IMR-90 (cell line): Measurements from ENCODE around the gene DYNLT5. TPM values are rescaled to one million over a fixed set of nuclear protein-coding genes. Genes with fewer than 3 reads are reported as not detected.
A peak's percentile ranks its signal among the peaks of the same experiment; 100 is the strongest.

Source experiments
- ATAC-seq: fragments of 200-7000 bp; cut with Tn5 transposase; 2 replicates; pipeline ENCODE4 v1.9.1; 2020; ENCODE audit warnings: low read depth, mild to moderate bottlenecking, moderate library complexity
- BruUV-seq: library from RNA; stranded (reverse); fragments of 400-500 nt; replicated peaks from 2 replicates; lab custom pipeline; 2021; lab: Mats Ljungman, UMichigan
- CTCF ChIA-PET: fragments of 300-600 bp; formaldehyde crosslinking; extraction: SDS; loops from one replicate; lab custom pipeline; 2021; ENCODE audit warnings: antibody characterized with exemption; lab: Yijun Ruan, JAX
- POLR2A ChIA-PET: fragments of 300-600 bp; sonication (Branson Sonifier 250); formaldehyde crosslinking; loops from one replicate; lab custom pipeline; 2022; ENCODE audit warnings: antibody characterized with exemption; ENCODE audit not compliant: unreplicated experiment; lab: Charles Lee
- DNase-seq: peaks from one replicate; pipeline ENCODE4 v3.0.0; 2013
- H2AFZ ChIP-seq: replicated peaks from 2 replicates; pipeline ENCODE3; 2013; ENCODE audit warnings: low read length, mild to moderate bottlenecking; ENCODE audit not compliant: poor library complexity
- H2AK5ac ChIP-seq: 2 replicates; pipeline ENCODE4 v1.6.1; 2013; ENCODE audit warnings: low read depth, low read length, inconsistent platforms
- H2AK9ac ChIP-seq: replicated peaks from 2 replicates; pipeline ENCODE3; 2013; ENCODE audit warnings: mild to moderate bottlenecking, low read depth, low read length, moderate library complexity; ENCODE audit not compliant: poor library complexity
- H2BK120ac ChIP-seq: 2 replicates; pipeline ENCODE4 v1.6.1; 2013; ENCODE audit warnings: low read depth, low read length, inconsistent platforms
- H2BK15ac ChIP-seq: 3 replicates; pipeline ENCODE4 v1.6.1; 2013; ENCODE audit warnings: low read depth, low read length, inconsistent platforms
- H2BK20ac ChIP-seq: 2 replicates; pipeline ENCODE4 v1.6.1; 2013; ENCODE audit warnings: low read depth, mild to moderate bottlenecking, inconsistent platforms, low read length, moderate library complexity
- H2BK5ac ChIP-seq: 2 replicates; pipeline ENCODE4 v1.6.1; 2013; ENCODE audit warnings: mild to moderate bottlenecking, low read depth, low read length, inconsistent platforms; ENCODE audit not compliant: poor library complexity, severe bottlenecking
- H3K14ac ChIP-seq: replicated peaks from 2 replicates; pipeline ENCODE4 v1.6.1; 2013; ENCODE audit warnings: low read depth, low read length, inconsistent platforms
- H3K18ac ChIP-seq: 2 replicates; pipeline ENCODE4 v1.6.1; 2013; ENCODE audit warnings: low read depth, low read length, control low read depth
- H3K23ac ChIP-seq: 2 replicates; pipeline ENCODE4 v1.6.1; 2013; ENCODE audit warnings: low read depth, low read length, inconsistent platforms
- H3K27ac ChIP-seq: 2 replicates; pipeline ENCODE4 v1.5.1; 2013; ENCODE audit warnings: mild to moderate bottlenecking, control low read depth, low read length; ENCODE audit not compliant: insufficient read depth
- H3K27me3 ChIP-seq: 2 replicates; pipeline ENCODE4 v1.6.1; 2013; ENCODE audit warnings: low read length; ENCODE audit not compliant: control insufficient read depth, insufficient read depth
- H3K36me3 ChIP-seq: 2 replicates; pipeline ENCODE4 v1.6.1; 2013; ENCODE audit warnings: low read length, mixed read lengths; ENCODE audit not compliant: control insufficient read depth, insufficient read depth
- H3K4ac ChIP-seq: 2 replicates; pipeline ENCODE4 v1.6.1; 2013; ENCODE audit warnings: low read depth, low read length, inconsistent platforms
- H3K4me1 ChIP-seq: 2 replicates; pipeline ENCODE4 v1.6.1; 2013; ENCODE audit warnings: low read length, mixed read lengths; ENCODE audit not compliant: control insufficient read depth, insufficient read depth
- H3K4me2 ChIP-seq: 2 replicates; pipeline ENCODE4 v1.6.1; 2013; ENCODE audit warnings: low read depth, mild to moderate bottlenecking, control low read depth, low read length, moderate library complexity
- H3K4me3 ChIP-seq: 2 replicates; pipeline ENCODE4 v1.5.1; 2013; ENCODE audit warnings: low read depth, mild to moderate bottlenecking, control low read depth, low read length, moderate library complexity; ENCODE audit not compliant: insufficient read depth
- H3K56ac ChIP-seq: 2 replicates; pipeline ENCODE4 v1.6.1; 2013; ENCODE audit warnings: low read length, inconsistent platforms; ENCODE audit not compliant: insufficient read depth; ENCODE audit errors: extremely low read depth
- H3K79me1 ChIP-seq, 2 experiments: 2 replicates each; pipeline ENCODE4 v1.6.1; 2013; ENCODE audit warnings: low read length in 2 of 2, inconsistent platforms in 1 of 2, low read depth in 1 of 2
- H3K9ac ChIP-seq: 2 replicates; pipeline ENCODE4 v1.6.1; 2013; ENCODE audit warnings: low read depth, low read length, control low read depth
- H3K9me1 ChIP-seq: 2 replicates; pipeline ENCODE4 v1.6.1; 2013; ENCODE audit warnings: low read length, inconsistent platforms; ENCODE audit not compliant: insufficient read depth
- H3K9me3 ChIP-seq: 2 replicates; pipeline ENCODE4 v1.6.1; 2013; ENCODE audit warnings: low read length; ENCODE audit not compliant: control insufficient read depth, insufficient read depth
- H4K20me1 ChIP-seq: 2 replicates; pipeline ENCODE4 v1.6.1; 2013; ENCODE audit warnings: low read length, inconsistent platforms; ENCODE audit not compliant: insufficient read depth
- H4K5ac ChIP-seq: 2 replicates; pipeline ENCODE4 v1.6.1; 2013; ENCODE audit warnings: mild to moderate bottlenecking, low read depth, low read length, control low read depth
- H4K8ac ChIP-seq, 2 experiments: 2 replicates each; pipeline ENCODE4 v1.6.1; 2013; ENCODE audit warnings: low read depth in 2 of 2, low read length in 2 of 2, control low read depth in 1 of 2, inconsistent platforms in 1 of 2
- H4K91ac ChIP-seq: 2 replicates; pipeline ENCODE4 v1.6.1; 2013; ENCODE audit warnings: low read depth, low read length, inconsistent platforms; ENCODE audit not compliant: insufficient read depth
- SMC3 ChIP-seq: fragments of 150-350 bp; IDR thresholded peaks from 2 replicates; pipeline ENCODE4 v1.6.1; 2016; ENCODE audit warnings: low read depth, mild to moderate bottlenecking, antibody characterized with exemption, low read length, moderate library complexity
- WGBS, 2 experiments: methylation state at CpG; one replicate each; pipeline versions ENCODE4 v1.1.5 to v1.1.7; 2013; ENCODE audit warnings: missing lambda C conversion rate in 2 of 2; ENCODE audit not compliant: insufficient read length in 1 of 2; ENCODE audit errors: extremely low coverage in 2 of 2; 5-methylcytosine and 5-hydroxymethylcytosine counted together
- dilution Hi-C: fragments of 300-500 bp; cut with HindIII; formaldehyde crosslinking; loops from one replicate; pipeline ENCODE4 v1.14.3; 2018; ENCODE audit warnings: low sequenced_read_pairs; ENCODE audit not compliant: unreplicated experiment
- in situ Hi-C: fragments of 300-500 bp; cut with MboI; formaldehyde crosslinking; loops from 3 replicates; pipeline ENCODE4 v1.14.3; 2019; ENCODE audit warnings: low sequenced_read_pairs, inconsistent platforms, mixed read lengths
- intact Hi-C: fragments of 100-400 bp; cut with micrococcal nuclease; formaldehyde crosslinking; loops from 2 replicates; pipeline ENCODE4 v1.10.0; 2022
- polyA plus RNA-seq, 3 experiments: library from polyadenylated mRNA; depleted of rRNA; stranded (reverse); fragments of >200 nt; gene quantifications; 2 replicates each; pipeline ENCODE4 v1.2.3, GENCODE V29; 2012; ENCODE audit warnings: low replicate concordance in 1 of 3
- total RNA-seq: library from RNA; depleted of rRNA; stranded (reverse); fragments of >200 nt; gene quantifications from 2 replicates; pipeline ENCODE4 v1.2.3, GENCODE V29; 2012

The DYNLT5 gene
- total and polyA plus RNA-seq, 2 of the 4 experiments (the other 2 are of a cell fraction): 0.12 to 0.18 TPM

DNA sequence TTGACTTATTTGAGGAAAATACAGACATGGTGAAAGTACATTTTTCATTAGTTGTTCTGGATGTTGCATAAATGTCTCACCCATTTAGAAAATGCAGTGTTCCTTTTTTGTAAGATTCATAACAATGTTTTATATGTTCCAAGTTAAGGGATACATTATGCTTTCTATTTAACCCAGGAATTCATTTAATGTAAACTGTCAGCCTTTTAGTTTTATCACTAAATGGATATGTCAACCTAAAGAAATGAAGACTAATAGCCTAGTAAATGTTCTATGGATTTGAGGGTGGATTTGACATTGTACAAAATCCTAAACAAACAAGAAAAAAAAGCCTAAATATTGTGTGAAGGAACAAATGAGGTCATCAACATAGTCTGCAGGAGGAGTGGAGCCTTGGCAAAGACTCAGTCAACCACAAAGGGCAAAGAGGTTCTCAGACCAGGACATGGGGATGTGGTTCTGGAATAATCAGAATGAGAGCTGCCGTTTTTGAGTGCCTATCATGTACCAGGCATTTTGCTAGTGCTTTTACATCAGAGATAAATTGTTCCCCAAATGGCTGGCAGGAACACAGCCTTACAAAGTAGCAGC, 57.6 kb downstream of the DYNLT5 start:
- H2AK5ac ChIP-seq: no peak overlapping the region
- intact Hi-C loops: no loop called here
- no peak overlapping the region for H4K91ac ChIP-seq
- no TSS peak for BruUV-seq
- no peak overlapping the region for H4K5ac ChIP-seq
- no peak for ATAC-seq
- H3K9ac ChIP-seq: no peak overlapping the region
- no peaks in the 10 kb centered on the region for H3K36me3 ChIP-seq
- no peak overlapping the region for H3K4me2 ChIP-seq
- no peak overlapping the region for H2BK5ac ChIP-seq
- no peak overlapping the region for H2BK15ac ChIP-seq
- no peak overlapping the region for H2AFZ ChIP-seq
- dilution Hi-C loops: no loop called here
- no peaks in the 10 kb centered on the region for H3K9me1 ChIP-seq
- H3K27ac ChIP-seq: no peak overlapping the region
- no peak overlapping the region for H3K14ac ChIP-seq
- no peak overlapping the region for H2BK20ac ChIP-seq
- no peaks in the 10 kb centered on the region; the same call in 1 of the 2 replicates for H3K27me3 ChIP-seq
- in situ Hi-C loops: no loop called here
- no peaks in the 10 kb centered on the region for H3K79me1 ChIP-seq
- TF ChIP-seq SMC3: no peak
- no peak overlapping the region for H2BK120ac ChIP-seq
- H3K4ac ChIP-seq: no peak overlapping the region
- peak; percentile 22 for DNase-seq
- H3K56ac ChIP-seq: no peak overlapping the region
- H3K9me3 ChIP-seq: no peaks in the 10 kb centered on the region
- H2AK9ac ChIP-seq: no peak overlapping the region
- H4K20me1 ChIP-seq: no peaks in the 10 kb centered on the region
- no peak overlapping the region for H4K8ac ChIP-seq
- CTCF ChIA-PET: interaction anchor here (0.9 kb wide), 1 partner anchor 10 kb away, joined by 3 read pairs; no protein-coding TSS in a partner anchor
- no peaks in the 10 kb centered on the region; the same call in 1 of the 2 replicates for H3K4me1 ChIP-seq
- H3K4me3 ChIP-seq: no peak overlapping the region
- no peak overlapping the region for H3K23ac ChIP-seq
- H3K18ac ChIP-seq: no peak overlapping the region
- no CpG with 5 or more reads among the region's 1 CpG for WGBS, 2 experiments
- POLR2A ChIA-PET: no interaction called here
